ENCODE results near the gene ZFP57.

GRCh38 chr6:29663300-29664042, 17.5 kb downstream of the ZFP57 start:
- TF ChIP-seq CTCF (IDR thresholded peaks at IDR 0.05 in 4 of 5, conservative IDR thresholded peaks at IDR 0.05 in 1 of 5) (no peak), POLR2A (IDR thresholded peaks at IDR 0.05) (no peak)
